LNCAP (cell line): ENCODE data around the gene KLKB1.

Experiments
- CTCF ChIP-seq: fragments of 450-650 bp; IDR thresholded peaks from 2 replicates; pipeline ENCODE4 v1.5.1; 2017; ENCODE audit warnings: mild to moderate bottlenecking

The KLKB1 gene

GRCh38 chr4:186227221-186227620 is at the start of gene KLKB1:
Gene KLKB1 (plus strand): TSS chr4:186227507. CDS start chr4:186228196, 689 bp downstream.
- no peak for TF ChIP-seq CTCF

GRCh38 chr4:186188107-186188506 is 39.2 kb upstream of the KLKB1 start:
- no peak for TF ChIP-seq CTCF

GRCh38 chr4:186189656-186190055 is 37.7 kb upstream of the KLKB1 start:
- no peak for TF ChIP-seq CTCF

GRCh38 chr4:186190581-186191199 is 36.6 kb upstream of the KLKB1 start:
- TF ChIP-seq CTCF = peak; percentile 24; the same call in 1 of the 2 replicates

GRCh38 chr4:186191200-186192065 is 35.9 kb upstream of the KLKB1 start, which contains the start of gene CYP4V2:
Gene CYP4V2 (plus strand): TSS chr4:186191567. CDS start chr4:186191824, 257 bp downstream.
- peak; percentile 35; the same call in 1 of the 2 replicates for TF ChIP-seq CTCF

GRCh38 chr4:186192066-186192612 is 35.2 kb upstream of the KLKB1 start:
- TF ChIP-seq CTCF = no peak

- TF ChIP-seq CTCF = no peak
These were observed 33.5 kb upstream of the KLKB1 start for GRCh38 chr4:186193851-186194250.
